ENCODE data around the gene C5orf46.

DNA sequence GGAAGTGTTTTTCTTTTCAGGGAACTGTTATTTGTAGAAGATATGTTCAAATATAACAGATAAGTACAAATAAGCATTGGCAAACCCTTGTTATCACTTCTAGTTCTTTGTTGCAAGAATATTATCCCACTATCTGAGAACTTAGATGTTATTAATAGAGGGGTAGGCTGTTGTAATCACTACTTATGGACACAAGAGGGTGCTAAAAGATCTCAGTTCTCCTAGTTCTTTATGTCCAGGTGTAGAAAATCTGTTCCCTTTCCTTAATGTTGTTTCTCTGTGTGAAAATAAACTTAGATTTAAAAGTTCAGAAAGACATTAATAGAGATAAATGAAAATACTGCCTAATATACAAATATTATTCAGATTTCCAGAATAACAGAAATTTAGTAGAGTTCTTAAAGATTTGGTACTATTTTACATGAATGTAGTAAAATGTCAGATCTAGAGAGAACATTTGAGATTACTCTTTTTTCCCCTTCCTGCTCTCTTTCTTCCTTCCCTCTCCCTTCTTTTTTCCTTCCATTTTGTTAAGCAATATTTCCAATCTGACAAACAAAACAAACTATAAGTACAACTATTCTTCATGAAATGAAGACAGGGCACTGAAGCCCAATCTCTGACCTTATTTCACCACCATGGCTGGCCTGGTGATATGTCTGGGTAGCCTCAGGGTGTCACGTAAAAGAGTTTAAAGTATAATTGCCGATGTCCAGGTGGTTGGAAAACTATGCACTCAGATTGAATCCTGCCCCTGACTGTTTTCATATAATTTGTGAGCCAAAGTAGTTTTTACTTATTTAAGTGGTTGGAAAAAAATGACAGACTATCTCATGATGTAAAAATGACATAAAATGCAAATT lies 43.6 kb upstream of the C5orf46 start:
- TF ChIP-seq ZNF219 (CRISPR knock-in tag; IDR thresholded peaks at IDR 0.05; ENCODE audit: borderline replicate concordance) = no peak
- no peak for TF ChIP-seq NFE2L1 (CRISPR knock-in tag; IDR thresholded peaks at IDR 0.05)
- TF ChIP-seq, protein P1, sequence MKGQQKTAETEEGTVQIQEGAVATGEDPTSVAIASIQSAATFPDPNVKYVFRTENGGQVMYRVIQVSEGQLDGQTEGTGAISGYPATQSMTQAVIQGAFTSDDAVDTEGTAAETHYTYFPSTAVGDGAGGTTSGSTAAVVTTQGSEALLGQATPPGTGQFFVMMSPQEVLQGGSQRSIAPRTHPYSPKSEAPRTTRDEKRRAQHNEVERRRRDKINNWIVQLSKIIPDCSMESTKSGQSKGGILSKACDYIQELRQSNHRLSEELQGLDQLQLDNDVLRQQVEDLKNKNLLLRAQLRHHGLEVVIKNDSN (CRISPR knock-in tag; IDR thresholded peaks at IDR 0.05) = no peak
- TF ChIP-seq, protein P2, sequence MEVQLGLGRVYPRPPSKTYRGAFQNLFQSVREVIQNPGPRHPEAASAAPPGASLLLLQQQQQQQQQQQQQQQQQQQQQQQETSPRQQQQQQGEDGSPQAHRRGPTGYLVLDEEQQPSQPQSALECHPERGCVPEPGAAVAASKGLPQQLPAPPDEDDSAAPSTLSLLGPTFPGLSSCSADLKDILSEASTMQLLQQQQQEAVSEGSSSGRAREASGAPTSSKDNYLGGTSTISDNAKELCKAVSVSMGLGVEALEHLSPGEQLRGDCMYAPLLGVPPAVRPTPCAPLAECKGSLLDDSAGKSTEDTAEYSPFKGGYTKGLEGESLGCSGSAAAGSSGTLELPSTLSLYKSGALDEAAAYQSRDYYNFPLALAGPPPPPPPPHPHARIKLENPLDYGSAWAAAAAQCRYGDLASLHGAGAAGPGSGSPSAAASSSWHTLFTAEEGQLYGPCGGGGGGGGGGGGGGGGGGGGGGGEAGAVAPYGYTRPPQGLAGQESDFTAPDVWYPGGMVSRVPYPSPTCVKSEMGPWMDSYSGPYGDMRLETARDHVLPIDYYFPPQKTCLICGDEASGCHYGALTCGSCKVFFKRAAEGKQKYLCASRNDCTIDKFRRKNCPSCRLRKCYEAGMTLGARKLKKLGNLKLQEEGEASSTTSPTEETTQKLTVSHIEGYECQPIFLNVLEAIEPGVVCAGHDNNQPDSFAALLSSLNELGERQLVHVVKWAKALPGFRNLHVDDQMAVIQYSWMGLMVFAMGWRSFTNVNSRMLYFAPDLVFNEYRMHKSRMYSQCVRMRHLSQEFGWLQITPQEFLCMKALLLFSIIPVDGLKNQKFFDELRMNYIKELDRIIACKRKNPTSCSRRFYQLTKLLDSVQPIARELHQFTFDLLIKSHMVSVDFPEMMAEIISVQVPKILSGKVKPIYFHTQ (CRISPR knock-in tag; IDR thresholded peaks at IDR 0.05) = no peak
- TF ChIP-seq, protein P3, sequence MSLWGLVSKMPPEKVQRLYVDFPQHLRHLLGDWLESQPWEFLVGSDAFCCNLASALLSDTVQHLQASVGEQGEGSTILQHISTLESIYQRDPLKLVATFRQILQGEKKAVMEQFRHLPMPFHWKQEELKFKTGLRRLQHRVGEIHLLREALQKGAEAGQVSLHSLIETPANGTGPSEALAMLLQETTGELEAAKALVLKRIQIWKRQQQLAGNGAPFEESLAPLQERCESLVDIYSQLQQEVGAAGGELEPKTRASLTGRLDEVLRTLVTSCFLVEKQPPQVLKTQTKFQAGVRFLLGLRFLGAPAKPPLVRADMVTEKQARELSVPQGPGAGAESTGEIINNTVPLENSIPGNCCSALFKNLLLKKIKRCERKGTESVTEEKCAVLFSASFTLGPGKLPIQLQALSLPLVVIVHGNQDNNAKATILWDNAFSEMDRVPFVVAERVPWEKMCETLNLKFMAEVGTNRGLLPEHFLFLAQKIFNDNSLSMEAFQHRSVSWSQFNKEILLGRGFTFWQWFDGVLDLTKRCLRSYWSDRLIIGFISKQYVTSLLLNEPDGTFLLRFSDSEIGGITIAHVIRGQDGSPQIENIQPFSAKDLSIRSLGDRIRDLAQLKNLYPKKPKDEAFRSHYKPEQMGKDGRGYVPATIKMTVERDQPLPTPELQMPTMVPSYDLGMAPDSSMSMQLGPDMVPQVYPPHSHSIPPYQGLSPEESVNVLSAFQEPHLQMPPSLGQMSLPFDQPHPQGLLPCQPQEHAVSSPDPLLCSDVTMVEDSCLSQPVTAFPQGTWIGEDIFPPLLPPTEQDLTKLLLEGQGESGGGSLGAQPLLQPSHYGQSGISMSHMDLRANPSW (CRISPR knock-in tag; conservative IDR thresholded peaks at IDR 0.05; ENCODE audit: low read depth) = no peak
- TF ChIP-seq, protein P4, sequence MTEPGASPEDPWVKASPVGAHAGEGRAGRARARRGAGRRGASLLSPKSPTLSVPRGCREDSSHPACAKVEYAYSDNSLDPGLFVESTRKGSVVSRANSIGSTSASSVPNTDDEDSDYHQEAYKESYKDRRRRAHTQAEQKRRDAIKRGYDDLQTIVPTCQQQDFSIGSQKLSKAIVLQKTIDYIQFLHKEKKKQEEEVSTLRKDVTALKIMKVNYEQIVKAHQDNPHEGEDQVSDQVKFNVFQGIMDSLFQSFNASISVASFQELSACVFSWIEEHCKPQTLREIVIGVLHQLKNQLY (CRISPR knock-in tag; IDR thresholded peaks at IDR 0.05) = no peak
- TF ChIP-seq, protein P5, sequence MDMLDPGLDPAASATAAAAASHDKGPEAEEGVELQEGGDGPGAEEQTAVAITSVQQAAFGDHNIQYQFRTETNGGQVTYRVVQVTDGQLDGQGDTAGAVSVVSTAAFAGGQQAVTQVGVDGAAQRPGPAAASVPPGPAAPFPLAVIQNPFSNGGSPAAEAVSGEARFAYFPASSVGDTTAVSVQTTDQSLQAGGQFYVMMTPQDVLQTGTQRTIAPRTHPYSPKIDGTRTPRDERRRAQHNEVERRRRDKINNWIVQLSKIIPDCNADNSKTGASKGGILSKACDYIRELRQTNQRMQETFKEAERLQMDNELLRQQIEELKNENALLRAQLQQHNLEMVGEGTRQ (CRISPR knock-in tag; IDR thresholded peaks at IDR 0.05) = no peak
- TF ChIP-seq, protein P6, sequence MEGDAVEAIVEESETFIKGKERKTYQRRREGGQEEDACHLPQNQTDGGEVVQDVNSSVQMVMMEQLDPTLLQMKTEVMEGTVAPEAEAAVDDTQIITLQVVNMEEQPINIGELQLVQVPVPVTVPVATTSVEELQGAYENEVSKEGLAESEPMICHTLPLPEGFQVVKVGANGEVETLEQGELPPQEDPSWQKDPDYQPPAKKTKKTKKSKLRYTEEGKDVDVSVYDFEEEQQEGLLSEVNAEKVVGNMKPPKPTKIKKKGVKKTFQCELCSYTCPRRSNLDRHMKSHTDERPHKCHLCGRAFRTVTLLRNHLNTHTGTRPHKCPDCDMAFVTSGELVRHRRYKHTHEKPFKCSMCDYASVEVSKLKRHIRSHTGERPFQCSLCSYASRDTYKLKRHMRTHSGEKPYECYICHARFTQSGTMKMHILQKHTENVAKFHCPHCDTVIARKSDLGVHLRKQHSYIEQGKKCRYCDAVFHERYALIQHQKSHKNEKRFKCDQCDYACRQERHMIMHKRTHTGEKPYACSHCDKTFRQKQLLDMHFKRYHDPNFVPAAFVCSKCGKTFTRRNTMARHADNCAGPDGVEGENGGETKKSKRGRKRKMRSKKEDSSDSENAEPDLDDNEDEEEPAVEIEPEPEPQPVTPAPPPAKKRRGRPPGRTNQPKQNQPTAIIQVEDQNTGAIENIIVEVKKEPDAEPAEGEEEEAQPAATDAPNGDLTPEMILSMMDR (IDR thresholded peaks at IDR 0.05) = peak; percentile 42

All from WTC11 (cell line).